ENCODE results near the gene RBM39. TPM values are rescaled to one million over a fixed set of nuclear protein-coding genes. Genes with fewer than 3 reads are reported as not detected.

The RBM39 gene
- total and polyA plus RNA-seq, 4 donors: 65.6 to 383 (median 322) TPM

DNA sequence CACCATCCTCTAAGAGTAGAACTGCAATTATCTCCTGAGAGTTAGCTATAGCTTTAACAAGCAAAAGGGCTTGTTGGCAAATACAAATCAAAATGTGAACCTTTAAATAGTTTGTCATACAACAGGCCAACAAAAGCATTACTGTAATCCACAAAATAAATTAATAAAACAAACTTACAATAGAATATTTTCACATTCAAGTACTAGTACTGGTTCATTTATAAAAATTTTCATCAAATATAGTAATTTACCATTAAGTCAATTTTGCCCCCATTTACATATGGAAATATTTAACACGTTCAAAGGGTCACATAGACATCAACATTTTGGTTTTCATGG is 9.4 kb downstream of the RBM39 start:
- ATAC-seq (ENCODE audit: low FRiP score) (no peak), DNase-seq (no peak)
- Histone ChIP-seq H3K27me3 (ENCODE audit: control insufficient read depth in 1 of 2, insufficient read depth in 2 of 2, low read length in 1 of 2) (no peaks in the 10 kb centered on the region), H3K4me3 (ENCODE audit: low read length in 2 of 2) (no peak overlapping the region), H3K9me3 (ENCODE audit: control insufficient read depth, low read length) (no peaks in the 10 kb centered on the region), H3K27ac (ENCODE audit: low read depth in 1 of 2, low read length in 2 of 2) (no peak overlapping the region), H3K4me1 (ENCODE audit: control insufficient read depth in 1 of 2, insufficient read depth in 2 of 2, low read length in 2 of 2) (peaks cover 0 to 2% of the 10 kb centered on the region in 2 donors), H3K36me3 (ENCODE audit: control insufficient read depth in 1 of 2, insufficient read depth in 2 of 2, low read length in 1 of 2) (peaks cover 1 to 7% of the 10 kb centered on the region in 2 donors)
- intact Hi-C loops (cut with DNase I): no loop called here
- 30 to 39% methylated on average over 1 of the region's 1 CpG for whole genome bisulfite sequencing, 2 donors

GRCh38 chr20:35731862-35732643 is 10.0 kb downstream of the RBM39 start:
- WGBS, 2 donors: 79 to 80% methylated on average over 24 of the region's 24 CpGs
- Histone ChIP-seq H3K4me3 (ENCODE audit: low read length in 2 of 2) (no peak overlapping the region), H3K9me3 (ENCODE audit: control insufficient read depth, low read length) (no peaks in the 10 kb centered on the region), H3K4me1 (ENCODE audit: control insufficient read depth in 1 of 2, insufficient read depth in 2 of 2, low read length in 2 of 2) (peaks cover 0 to 2% of the 10 kb centered on the region in 2 donors), H3K36me3 (ENCODE audit: control insufficient read depth in 1 of 2, insufficient read depth in 2 of 2, low read length in 1 of 2) (peaks cover 1 to 7% of the 10 kb centered on the region in 2 donors), H3K27me3 (ENCODE audit: control insufficient read depth in 1 of 2, insufficient read depth in 2 of 2, low read length in 1 of 2) (no peaks in the 10 kb centered on the region), H3K27ac (ENCODE audit: low read depth in 1 of 2, low read length in 2 of 2) (no peak overlapping the region)
- intact Hi-C loops (cut with DNase I): no loop called here
- no peak for DNase-seq
- ATAC-seq (ENCODE audit: low FRiP score): no peak

- intact Hi-C loops (cut with DNase I): no loop called here
- peaks cover 0 to 2% of the 10 kb centered on the region in 2 donors for H3K4me1 ChIP-seq (ENCODE audit: control insufficient read depth in 1 of 2, insufficient read depth in 2 of 2, low read length in 2 of 2)
- H3K9me3 ChIP-seq (ENCODE audit: control insufficient read depth, low read length): no peaks in the 10 kb centered on the region
- peaks cover 1 to 7% of the 10 kb centered on the region in 2 donors for H3K36me3 ChIP-seq (ENCODE audit: control insufficient read depth in 1 of 2, insufficient read depth in 2 of 2, low read length in 1 of 2)
- no peak overlapping the region for H3K27ac ChIP-seq (ENCODE audit: low read depth in 1 of 2, low read length in 2 of 2)
- DNase-seq (no peak), ATAC-seq (ENCODE audit: low FRiP score) (no peak)
- 51 to 52% methylated on average over 2 of the region's 2 CpGs for WGBS, 2 donors
- no peaks in the 10 kb centered on the region for H3K27me3 ChIP-seq (ENCODE audit: control insufficient read depth in 1 of 2, insufficient read depth in 2 of 2, low read length in 1 of 2)
- no peak overlapping the region for H3K4me3 ChIP-seq (ENCODE audit: low read length in 2 of 2)
These were observed 10.6 kb downstream of the RBM39 start for GRCh38 chr20:35731469-35731788.

DNA sequence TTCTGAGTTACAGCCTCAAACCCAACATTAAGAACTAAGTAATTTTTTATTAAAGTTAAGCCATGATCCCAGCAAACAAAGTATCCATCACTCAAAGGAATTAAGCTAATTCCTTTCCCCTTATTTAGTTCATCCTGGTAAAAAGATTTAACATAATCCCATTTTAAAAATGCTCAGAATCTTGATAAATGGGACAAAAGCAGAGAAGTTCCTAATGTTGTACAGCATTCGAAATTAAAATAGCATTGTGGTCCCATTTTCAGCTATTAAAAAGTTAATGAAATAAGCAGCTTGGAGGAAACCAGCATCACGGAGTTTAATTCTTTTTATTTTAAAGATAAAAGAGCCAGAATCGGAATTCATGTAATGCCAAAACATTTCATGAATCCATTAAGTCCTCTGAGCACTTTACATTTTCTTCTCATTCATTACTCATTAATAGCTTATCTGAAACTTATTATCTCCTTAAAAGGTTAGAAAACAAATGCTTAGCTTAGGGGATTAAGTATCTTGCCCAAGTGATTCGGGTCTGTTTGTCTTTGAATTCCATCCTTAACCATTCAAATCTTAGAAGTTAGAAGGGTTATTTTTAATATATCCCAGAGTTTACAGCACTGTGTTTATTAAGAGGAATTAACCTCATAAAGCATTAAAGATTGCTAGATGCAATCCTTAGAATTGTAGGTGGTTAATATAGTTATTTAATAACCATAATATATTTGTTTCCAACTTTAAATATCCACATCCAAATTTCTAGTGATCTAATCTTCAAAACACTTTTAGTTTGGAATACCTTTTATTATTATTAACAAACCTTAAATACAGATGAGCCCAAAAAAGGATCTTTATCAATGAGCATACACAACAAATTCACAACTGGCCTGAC is 11.2 kb downstream of the RBM39 start:
- Histone ChIP-seq H3K27me3 (ENCODE audit: control insufficient read depth in 1 of 2, insufficient read depth in 2 of 2, low read length in 1 of 2) (no peaks in the 10 kb centered on the region), H3K9me3 (ENCODE audit: control insufficient read depth, low read length) (no peaks in the 10 kb centered on the region), H3K4me3 (ENCODE audit: low read length in 2 of 2) (no peak overlapping the region), H3K27ac (ENCODE audit: low read depth in 1 of 2, low read length in 2 of 2) (no peak overlapping the region), H3K36me3 (ENCODE audit: control insufficient read depth in 1 of 2, insufficient read depth in 2 of 2, low read length in 1 of 2) (peaks cover under 1 to 7% of the 10 kb centered on the region in 2 donors), H3K4me1 (ENCODE audit: control insufficient read depth in 1 of 2, insufficient read depth in 2 of 2, low read length in 2 of 2) (peaks cover 0 to 1% of the 10 kb centered on the region in 2 donors)
- intact Hi-C loops (cut with DNase I): no loop called here
- 19 to 25% methylated on average over 4 of the region's 4 CpGs for WGBS, 2 donors
- ATAC-seq (ENCODE audit: low FRiP score) (no peak), DNase-seq (no peak)

GRCh38 chr20:35729836-35730582 is 12.1 kb downstream of the RBM39 start:
- Histone ChIP-seq H3K4me3 (ENCODE audit: low read length in 2 of 2) (no peak overlapping the region), H3K27ac (ENCODE audit: low read depth in 1 of 2, low read length in 2 of 2) (no peak overlapping the region), H3K27me3 (ENCODE audit: control insufficient read depth in 1 of 2, insufficient read depth in 2 of 2, low read length in 1 of 2) (no peaks in the 10 kb centered on the region), H3K4me1 (ENCODE audit: control insufficient read depth in 1 of 2, insufficient read depth in 2 of 2, low read length in 2 of 2) (no peaks in the 10 kb centered on the region), H3K9me3 (ENCODE audit: control insufficient read depth, low read length) (no peaks in the 10 kb centered on the region), H3K36me3 (ENCODE audit: control insufficient read depth in 1 of 2, insufficient read depth in 2 of 2, low read length in 1 of 2) (peaks cover 2 to 7% of the 10 kb centered on the region in 2 donors)
- DNase-seq (no peak), ATAC-seq (ENCODE audit: low FRiP score) (no peak)
- intact Hi-C loops (cut with DNase I): no loop called here
- WGBS, 2 donors: 71 to 72% methylated on average over 2 of the region's 2 CpGs

GRCh38 chr20:35729283-35729807 is 12.7 kb downstream of the RBM39 start:
- Histone ChIP-seq H3K4me3 (ENCODE audit: low read length in 2 of 2) (no peak overlapping the region), H3K36me3 (ENCODE audit: control insufficient read depth in 1 of 2, insufficient read depth in 2 of 2, low read length in 1 of 2) (peaks cover 4 to 7% of the 10 kb centered on the region in 2 donors), H3K27ac (ENCODE audit: low read depth in 1 of 2, low read length in 2 of 2) (no peak overlapping the region), H3K27me3 (ENCODE audit: control insufficient read depth in 1 of 2, insufficient read depth in 2 of 2, low read length in 1 of 2) (no peaks in the 10 kb centered on the region), H3K9me3 (ENCODE audit: control insufficient read depth, low read length) (no peaks in the 10 kb centered on the region), H3K4me1 (ENCODE audit: control insufficient read depth in 1 of 2, insufficient read depth in 2 of 2, low read length in 2 of 2) (no peaks in the 10 kb centered on the region)
- ATAC-seq (ENCODE audit: low FRiP score) (no peak), DNase-seq (no peak)
- WGBS, 2 donors: 66 to 69% methylated on average over 7 of the region's 7 CpGs
- intact Hi-C loops (cut with DNase I): no loop called here

DNA sequence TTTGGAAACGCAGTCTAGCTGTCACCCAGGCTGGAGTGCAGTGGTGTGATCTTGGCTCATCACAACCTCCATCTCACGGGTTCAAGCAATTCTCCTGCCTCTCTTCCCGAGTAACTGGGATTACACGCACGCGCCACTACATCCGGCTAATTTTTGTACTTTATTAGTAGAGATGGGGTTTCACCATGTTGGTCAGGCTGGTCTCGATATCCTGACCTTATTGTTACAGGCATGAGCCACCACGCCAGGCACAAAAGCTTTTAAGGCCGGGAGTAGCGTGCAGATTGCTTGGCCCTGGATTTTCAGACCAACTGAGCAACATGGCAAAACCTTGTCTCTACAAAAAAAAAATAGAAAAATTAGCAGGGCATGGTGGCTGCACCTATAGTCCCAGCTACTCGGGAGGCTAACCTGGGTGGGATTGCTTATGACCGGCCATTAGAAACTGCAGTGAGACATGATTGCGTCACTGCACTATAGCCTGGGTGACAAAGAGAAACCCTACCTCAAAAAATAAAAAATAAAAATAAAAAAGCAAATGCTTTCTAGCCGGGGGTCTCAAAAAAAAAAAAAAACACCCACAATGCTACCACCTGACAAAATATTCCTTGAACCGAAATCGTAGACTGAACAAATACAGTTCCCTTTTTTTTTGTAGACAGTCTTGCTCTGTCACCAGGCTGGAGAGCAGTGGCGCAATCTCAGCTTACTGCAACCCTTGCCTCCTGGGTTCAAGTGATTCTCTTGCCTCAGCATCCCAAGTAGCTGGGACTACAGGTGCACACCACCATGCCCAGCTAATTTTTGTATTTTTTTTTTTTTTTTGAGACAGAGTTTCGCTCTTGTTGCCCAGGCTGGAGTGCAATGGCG is 15.0 kb downstream of the RBM39 start:
- no peaks in the 10 kb centered on the region for H3K27me3 ChIP-seq (ENCODE audit: control insufficient read depth in 1 of 2, insufficient read depth in 2 of 2, low read length in 1 of 2)
- H3K4me1 ChIP-seq (ENCODE audit: control insufficient read depth in 1 of 2, insufficient read depth in 2 of 2, low read length in 2 of 2): no peaks in the 10 kb centered on the region
- H3K36me3 ChIP-seq (ENCODE audit: control insufficient read depth in 1 of 2, insufficient read depth in 2 of 2, low read length in 1 of 2): peaks cover 5 to 7% of the 10 kb centered on the region in 2 donors
- H3K27ac ChIP-seq (ENCODE audit: low read depth in 1 of 2, low read length in 2 of 2): no peak overlapping the region
- intact Hi-C loops (cut with DNase I): no loop called here
- H3K9me3 ChIP-seq (ENCODE audit: control insufficient read depth, low read length): no peaks in the 10 kb centered on the region
- WGBS, 2 donors: 91 to 94% methylated on average over 20 of the region's 20 CpGs
- H3K4me3 ChIP-seq (ENCODE audit: low read length in 2 of 2): no peak overlapping the region
- DNase-seq (no peak), ATAC-seq (ENCODE audit: low FRiP score) (no peak)

All from aorta (tissue), 5 donors.